H9 (cell line): ENCODE data around the gene MRPL53. TPM values are rescaled to one million over a fixed set of nuclear protein-coding genes. Genes with fewer than 3 reads are reported as not detected.
A peak's percentile ranks its signal among the peaks of the same experiment; 100 is the strongest.

Experiments used
- DNase-seq: peaks from one replicate; pipeline ENCODE4 v3.0.0-alpha.2; 2017
- H2AFZ ChIP-seq: one replicate; pipeline ENCODE4 v1.6.1; 2013; ENCODE audit warnings: mild to moderate bottlenecking, low read length, control low read depth, moderate library complexity
- H2AK5ac ChIP-seq: 2 replicates; pipeline ENCODE4 v1.6.1; 2013; ENCODE audit warnings: low read length, control low read depth, mixed read lengths; ENCODE audit not compliant: insufficient read length
- H2BK120ac ChIP-seq: one replicate; pipeline ENCODE4 v1.6.1; 2013; ENCODE audit warnings: low read depth, mild to moderate bottlenecking, low read length, control low read depth, inconsistent platforms; ENCODE audit not compliant: poor library complexity, severe bottlenecking
- H2BK12ac ChIP-seq: 2 replicates; pipeline ENCODE4 v1.6.1; 2013; ENCODE audit warnings: low read length, control low read depth, mixed read lengths, low read depth; ENCODE audit not compliant: insufficient read length
- H2BK15ac ChIP-seq: 2 replicates; pipeline ENCODE4 v1.6.1; 2013; ENCODE audit warnings: low read depth, low read length, control low read depth
- H2BK20ac ChIP-seq: one replicate; pipeline ENCODE4 v1.6.1; 2013; ENCODE audit warnings: low read depth, mild to moderate bottlenecking, low read length, control low read depth, inconsistent platforms; ENCODE audit not compliant: poor library complexity, severe bottlenecking
- H2BK5ac ChIP-seq: 2 replicates; pipeline ENCODE4 v1.6.1; 2013; ENCODE audit warnings: low read length, control low read depth, mixed read lengths; ENCODE audit not compliant: insufficient read length
- H3K14ac ChIP-seq: 2 replicates; pipeline ENCODE4 v1.6.1; 2013; ENCODE audit warnings: low read length, control low read depth; ENCODE audit not compliant: insufficient read depth
- H3K18ac ChIP-seq: 2 replicates; pipeline ENCODE4 v1.6.1; 2013; ENCODE audit warnings: low read depth, mild to moderate bottlenecking, mixed read lengths, low read length, control low read depth; ENCODE audit not compliant: insufficient read length
- H3K23ac ChIP-seq: 2 replicates; pipeline ENCODE4 v1.6.1; 2013; ENCODE audit warnings: low read length, control low read depth, mixed read lengths, low read depth; ENCODE audit not compliant: insufficient read length
- H3K23me2 ChIP-seq: 2 replicates; pipeline ENCODE4 v1.6.1; 2013; ENCODE audit warnings: low read depth, mild to moderate bottlenecking, mixed read lengths, low read length, control low read depth; ENCODE audit not compliant: insufficient read length, poor library complexity, severe bottlenecking
- H3K27ac ChIP-seq: 2 replicates; pipeline ENCODE4 v1.5.1; 2013; ENCODE audit warnings: low read length, control low read depth, mixed read lengths, low read depth; ENCODE audit not compliant: insufficient read length
- H3K27me3 ChIP-seq: 2 replicates; pipeline ENCODE4 v1.6.1; 2013; ENCODE audit warnings: low read length, control low read depth, inconsistent platforms; ENCODE audit not compliant: insufficient read depth
- H3K4ac ChIP-seq: 2 replicates; pipeline ENCODE4 v1.6.1; 2013; ENCODE audit warnings: low read depth, mild to moderate bottlenecking, control low read depth, inconsistent platforms, low read length, moderate library complexity
- H3K4me1 ChIP-seq: 2 replicates; pipeline ENCODE4 v1.6.1; 2013; ENCODE audit warnings: low read length, control low read depth, inconsistent platforms; ENCODE audit not compliant: insufficient read depth
- H3K4me2 ChIP-seq: 2 replicates; pipeline ENCODE4 v1.6.1; 2013; ENCODE audit warnings: low read length, control low read depth, mixed read lengths; ENCODE audit not compliant: insufficient read length, insufficient read depth
- H3K56ac ChIP-seq: 2 replicates; pipeline ENCODE4 v1.6.1; 2013; ENCODE audit warnings: low read depth, mild to moderate bottlenecking, mixed read lengths, low read length, control low read depth; ENCODE audit not compliant: insufficient read length
- H3K79me1 ChIP-seq: 2 replicates; pipeline ENCODE4 v1.6.1; 2013; ENCODE audit warnings: low read depth, mild to moderate bottlenecking, moderate library complexity, low read length, control low read depth, inconsistent platforms; ENCODE audit not compliant: insufficient read depth, poor library complexity, severe bottlenecking
- H3K79me2 ChIP-seq: 2 replicates; pipeline ENCODE4 v1.6.1; 2013; ENCODE audit warnings: low read length, control low read depth, inconsistent platforms; ENCODE audit not compliant: insufficient read depth
- H3K9ac ChIP-seq: 2 replicates; pipeline ENCODE4 v1.6.1; 2013; ENCODE audit warnings: low read length, control low read depth, mixed read lengths; ENCODE audit not compliant: insufficient read length; ENCODE audit errors: extremely low read depth
- H3K9me3 ChIP-seq: one replicate; pipeline ENCODE4 v1.6.1; 2013; ENCODE audit warnings: low read depth, low read length, inconsistent platforms; ENCODE audit not compliant: control insufficient read depth
- H3T11ph ChIP-seq: one replicate; pipeline ENCODE4 v1.6.1; 2013; ENCODE audit warnings: mild to moderate bottlenecking, low read length, control low read depth, inconsistent platforms
- H4K20me1 ChIP-seq: one replicate; pipeline ENCODE4 v1.6.1; 2013; ENCODE audit not compliant: control insufficient read depth, insufficient read length, insufficient read depth
- H4K5ac ChIP-seq: 2 replicates; pipeline ENCODE4 v1.6.1; 2013; ENCODE audit warnings: low read depth, mild to moderate bottlenecking, mixed read lengths, low read length, control low read depth; ENCODE audit not compliant: insufficient read length
- H4K8ac ChIP-seq: replicated peaks from 2 replicates; pipeline ENCODE4 v1.6.1; 2013; ENCODE audit warnings: low read length, control low read depth, mixed read lengths, low read depth; ENCODE audit not compliant: insufficient read length
- H4K91ac ChIP-seq: 2 replicates; pipeline ENCODE4 v1.6.1; 2013; ENCODE audit warnings: low read depth, mild to moderate bottlenecking, moderate library complexity, mixed read lengths, low read length, control low read depth; ENCODE audit not compliant: insufficient read length
- H3K27ac Mint-ChIP-seq, 3 experiments: 2 replicates in 2 of 3; 3 replicates in 1 of 3; pipeline ENCODE4 v1.8.0; 2020 to 2021; ENCODE audit warnings: mixed read lengths in 3 of 3, mild to moderate bottlenecking in 1 of 3, moderate library complexity in 1 of 3
- H3K27me3 Mint-ChIP-seq: 2 replicates; pipeline ENCODE4 v1.8.0; 2021; ENCODE audit warnings: low read depth, mild to moderate bottlenecking, moderate library complexity, mixed read lengths
- H3K36me3 Mint-ChIP-seq, 3 experiments: 2 replicates in 2 of 3; 3 replicates in 1 of 3; pipeline ENCODE4 v1.8.0; 2020 to 2021; ENCODE audit warnings: low read depth in 3 of 3, mixed read lengths in 3 of 3; ENCODE audit not compliant: insufficient read depth in 1 of 3
- H3K4me1 Mint-ChIP-seq, 2 experiments: 2 replicates each; pipeline ENCODE4 v1.8.0; 2020; ENCODE audit warnings: mixed read lengths in 2 of 2
- H3K4me3 Mint-ChIP-seq, 2 experiments: 2 replicates in 1 of 2; 3 replicates in 1 of 2; pipeline ENCODE4 v1.8.0; 2020 to 2021; ENCODE audit warnings: mild to moderate bottlenecking in 2 of 2, mixed read lengths in 2 of 2, moderate library complexity in 1 of 2
- H3K9me3 Mint-ChIP-seq, 2 experiments: 2 replicates in 1 of 2; 3 replicates in 1 of 2; pipeline ENCODE4 v1.8.0; 2020; ENCODE audit warnings: mild to moderate bottlenecking in 2 of 2, mixed read lengths in 2 of 2, moderate library complexity in 1 of 2
- WGBS: extraction: QIAGEN DNeasy Blood & Tissue Kit; methylation state at CpG from one replicate; pipeline ENCODE4 v1.1.7; 2013; ENCODE audit warnings: missing lambda C conversion rate, low lambda C conversion rate, mixed read lengths; ENCODE audit not compliant: insufficient read length; ENCODE audit errors: extremely low coverage; 5-methylcytosine and 5-hydroxymethylcytosine counted together
- total RNA-seq: library from RNA; stranded (reverse); gene quantifications from 2 replicates; pipeline ENCODE4 v1.2.1, GENCODE V29; 2021
- TF ChIP-seq, protein P1 (sequence below): fragments of 200-600 bp; sonication (generic); conservative IDR thresholded peaks from 3 replicates; pipeline ENCODE4 v1.8.0; 2021; ENCODE audit warnings: antibody characterized with exemption, mild to moderate bottlenecking

The MRPL53 gene
- total RNA-seq, 1 experiment from 2014 or later, result 59.5 TPM

DNA sequence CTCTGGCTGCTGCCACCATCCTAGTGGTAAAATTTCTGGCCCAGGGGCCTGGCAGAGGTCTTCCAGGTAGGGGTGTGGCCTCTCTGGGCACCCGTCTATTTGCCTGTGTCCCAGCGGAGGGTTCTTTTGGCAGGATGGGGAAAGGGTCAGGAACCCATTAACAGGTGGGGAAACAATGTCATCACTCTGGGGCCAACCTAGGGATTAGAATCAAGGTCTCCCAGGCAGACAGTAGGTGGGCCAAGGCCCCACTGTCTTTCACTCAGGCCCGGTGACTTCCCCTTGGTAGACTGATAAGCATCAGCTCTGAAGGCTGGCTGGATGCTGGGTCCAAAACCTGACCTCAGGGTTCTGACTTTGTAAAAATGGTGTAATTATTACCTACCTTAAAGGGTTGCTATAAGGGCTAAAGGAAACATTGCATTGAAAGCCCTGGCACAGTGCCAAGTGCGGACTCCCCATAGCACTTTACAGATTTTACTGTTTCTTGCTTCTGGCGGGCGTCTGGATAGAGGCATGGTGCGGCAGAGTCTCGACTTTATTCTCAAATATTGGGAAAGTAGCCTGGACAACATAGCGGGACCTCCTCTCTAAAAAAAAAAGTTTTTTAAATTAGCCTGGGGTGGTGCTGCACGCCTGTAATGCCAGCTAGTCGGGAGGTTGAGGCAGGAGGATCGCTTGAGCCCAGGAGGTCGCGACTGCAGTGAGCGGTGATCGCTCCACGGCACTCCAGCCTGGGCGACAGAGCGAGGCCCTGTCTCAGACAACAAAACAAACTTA lies 24.7 kb upstream of the MRPL53 start:
- no peaks in the 10 kb centered on the region for H3K9me3 ChIP-seq
- TF ChIP-seq, protein P1, sequence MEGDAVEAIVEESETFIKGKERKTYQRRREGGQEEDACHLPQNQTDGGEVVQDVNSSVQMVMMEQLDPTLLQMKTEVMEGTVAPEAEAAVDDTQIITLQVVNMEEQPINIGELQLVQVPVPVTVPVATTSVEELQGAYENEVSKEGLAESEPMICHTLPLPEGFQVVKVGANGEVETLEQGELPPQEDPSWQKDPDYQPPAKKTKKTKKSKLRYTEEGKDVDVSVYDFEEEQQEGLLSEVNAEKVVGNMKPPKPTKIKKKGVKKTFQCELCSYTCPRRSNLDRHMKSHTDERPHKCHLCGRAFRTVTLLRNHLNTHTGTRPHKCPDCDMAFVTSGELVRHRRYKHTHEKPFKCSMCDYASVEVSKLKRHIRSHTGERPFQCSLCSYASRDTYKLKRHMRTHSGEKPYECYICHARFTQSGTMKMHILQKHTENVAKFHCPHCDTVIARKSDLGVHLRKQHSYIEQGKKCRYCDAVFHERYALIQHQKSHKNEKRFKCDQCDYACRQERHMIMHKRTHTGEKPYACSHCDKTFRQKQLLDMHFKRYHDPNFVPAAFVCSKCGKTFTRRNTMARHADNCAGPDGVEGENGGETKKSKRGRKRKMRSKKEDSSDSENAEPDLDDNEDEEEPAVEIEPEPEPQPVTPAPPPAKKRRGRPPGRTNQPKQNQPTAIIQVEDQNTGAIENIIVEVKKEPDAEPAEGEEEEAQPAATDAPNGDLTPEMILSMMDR, result no peak
- H3K27me3 Mint-ChIP-seq, result peaks cover 79% of the 10 kb centered on the region
- no peak overlapping the region for H4K91ac ChIP-seq
- no peak overlapping the region for H3K56ac ChIP-seq
- no peaks in the 10 kb centered on the region for H3K4me1 ChIP-seq
- peaks cover 25% of the 10 kb centered on the region for H3K23me2 ChIP-seq
- H2BK15ac ChIP-seq, result no peak overlapping the region
- H2BK20ac ChIP-seq, result no peak overlapping the region
- no peak overlapping the region for H3K27ac ChIP-seq
- H2BK120ac ChIP-seq, result no peak overlapping the region
- no peak overlapping the region for H3K27ac Mint-ChIP-seq
- H2AFZ ChIP-seq, result no peak overlapping the region
- no peak overlapping the region for H3K14ac ChIP-seq
- no peak overlapping the region for H3K23ac ChIP-seq
- H3K4ac ChIP-seq, result no peak overlapping the region
- H2BK5ac ChIP-seq, result no peak overlapping the region
- H3K4me1 Mint-ChIP-seq, result peaks cover 32 to 43% of the 10 kb centered on the region in 2 experiments
- H3K4me2 ChIP-seq, result peak overlapping the region; percentile 59
- DNase-seq, result no peak
- no peak overlapping the region for H2BK12ac ChIP-seq
- H3K27me3 ChIP-seq, result peaks cover 65% of the 10 kb centered on the region
- H3K36me3 Mint-ChIP-seq, result peaks cover 16 to 25% (median 22%) of the 10 kb centered on the region in 3 experiments
- H3K9ac ChIP-seq, result no peak overlapping the region
- H3K4me3 Mint-ChIP-seq, result peak overlapping the region; percentile 75 to 82
- H4K20me1 ChIP-seq, result no peaks in the 10 kb centered on the region
- H3K9me3 Mint-ChIP-seq, result peaks cover 0 to 2% of the 10 kb centered on the region in 2 experiments; a peak in 2 of 5 replicates
- no peak overlapping the region for H3T11ph ChIP-seq
- no peaks in the 10 kb centered on the region for H3K79me1 ChIP-seq
- no peak overlapping the region for H4K5ac ChIP-seq
- no peak overlapping the region for H3K18ac ChIP-seq
- H2AK5ac ChIP-seq, result no peak overlapping the region
- WGBS, result no CpG with 5 or more reads among the region's 19 CpGs
- no peak overlapping the region for H4K8ac ChIP-seq
- no peaks in the 10 kb centered on the region for H3K79me2 ChIP-seq
